ENCODE results near the gene THAP7. TPM values are rescaled to one million over a fixed set of nuclear protein-coding genes. Genes with fewer than 3 reads are reported as not detected.

Gene THAP7
- total and polyA plus RNA-seq, 7 donors, result 19.9 to 59.4 (median 39.2) TPM

GRCh38 chr22:21022507-21022906, 20.6 kb upstream of the THAP7 start:
- peaks cover 0 to 2% (median 0%) of the 10 kb centered on the region in 4 donors for H3K4me1 ChIP-seq
- H3K9me3 ChIP-seq, result no peaks in the 10 kb centered on the region
- no peaks in the 10 kb centered on the region for H3K36me3 ChIP-seq
- H3K4me3 ChIP-seq, result no peak overlapping the region
- WGBS, 2 donors, result 82 to 84% methylated on average over 10 of the region's 10 CpGs
- TF ChIP-seq POLR2A (IDR thresholded peaks at IDR 0.05) (no peak), EP300 (IDR thresholded peaks at IDR 0.05) (no peak), CTCF (IDR thresholded peaks at IDR 0.05) (no peak), POLR2AphosphoS5 (IDR thresholded peaks at IDR 0.05) (no peak)
- H3K27me3 ChIP-seq, result no peaks in the 10 kb centered on the region
- intact Hi-C loops (cut with DNase I), result no loop called here
- H3K27ac ChIP-seq, result no peak overlapping the region
- DNase-seq, result no peak

GRCh38 chr22:21020802-21021429, 19.0 kb upstream of the THAP7 start:
- intact Hi-C loops (cut with DNase I), result no loop called here
- Histone ChIP-seq H3K27me3 (no peaks in the 10 kb centered on the region), H3K27ac (no peak overlapping the region), H3K9me3 (no peaks in the 10 kb centered on the region), H3K4me1 (no peaks in the 10 kb centered on the region), H3K36me3 (no peaks in the 10 kb centered on the region), H3K4me3 (no peak overlapping the region)
- TF ChIP-seq POLR2AphosphoS5 (IDR thresholded peaks at IDR 0.05) (no peak), POLR2A (IDR thresholded peaks at IDR 0.05) (no peak), EP300 (IDR thresholded peaks at IDR 0.05) (no peak), CTCF (IDR thresholded peaks at IDR 0.05) (no peak)
- 57 to 66% methylated on average over 7 of the region's 7 CpGs for WGBS, 2 donors
- DNase-seq, result no peak

GRCh38 chr22:21018314-21018713, 16.4 kb upstream of the THAP7 start:
- no peak overlapping the region for H3K4me3 ChIP-seq
- H3K27ac ChIP-seq, result no peak overlapping the region
- no peaks in the 10 kb centered on the region for H3K36me3 ChIP-seq
- intact Hi-C loops (cut with DNase I), result no loop called here
- no peaks in the 10 kb centered on the region for H3K27me3 ChIP-seq
- peaks cover 0 to 24% (median 22%) of the 10 kb centered on the region in 4 donors for H3K4me1 ChIP-seq
- no peaks in the 10 kb centered on the region for H3K9me3 ChIP-seq
- TF ChIP-seq POLR2A (IDR thresholded peaks at IDR 0.05) (no peak), CTCF (IDR thresholded peaks at IDR 0.05) (no peak), POLR2AphosphoS5 (IDR thresholded peaks at IDR 0.05) (no peak), EP300 (IDR thresholded peaks at IDR 0.05) (no peak)
- WGBS, 2 donors, result 89 to 94% methylated on average over 4 of the region's 4 CpGs
- DNase-seq, result no peak

GRCh38 chr22:21016644-21017420, 14.9 kb upstream of the THAP7 start:
- Histone ChIP-seq H3K27me3 (no peaks in the 10 kb centered on the region), H3K36me3 (no peaks in the 10 kb centered on the region), H3K4me3 (no peak overlapping the region), H3K4me1 (peaks cover 0 to 24% (median 22%) of the 10 kb centered on the region in 4 donors), H3K9me3 (no peaks in the 10 kb centered on the region), H3K27ac (no peak overlapping the region)
- TF ChIP-seq CTCF (IDR thresholded peaks at IDR 0.05), result no peak
- TF ChIP-seq POLR2AphosphoS5 (IDR thresholded peaks at IDR 0.05), result no peak
- no peak for TF ChIP-seq EP300 (IDR thresholded peaks at IDR 0.05)
- TF ChIP-seq POLR2A (IDR thresholded peaks at IDR 0.05), result no peak
- intact Hi-C loops (cut with DNase I), result no loop called here
- 60 to 81% methylated on average over 13 of the region's 13 CpGs for WGBS, 2 donors
- no peak for DNase-seq
